ENCODE measurements around the gene OR4D2.

DNA sequence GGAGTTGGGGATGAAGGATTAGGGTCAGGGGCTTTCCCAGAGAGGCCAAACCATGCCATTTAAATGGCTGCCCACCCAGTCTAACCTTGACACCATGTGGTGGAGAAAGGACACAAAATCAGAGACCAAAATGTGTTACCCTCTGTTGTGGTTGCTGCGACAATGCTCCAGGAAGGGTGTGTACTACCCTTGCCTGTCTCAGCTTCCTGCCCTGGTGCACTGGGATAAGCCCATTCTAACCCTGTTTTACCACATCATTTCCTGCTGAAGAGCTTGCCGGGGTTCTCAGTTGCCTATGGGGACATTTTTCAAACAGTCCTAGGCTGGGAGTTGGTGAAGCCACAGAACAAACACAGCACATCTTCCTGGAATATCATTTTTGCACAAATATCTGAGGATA is 13.7 kb upstream of the OR4D2 start:
- TF ChIP-seq, protein P1, sequence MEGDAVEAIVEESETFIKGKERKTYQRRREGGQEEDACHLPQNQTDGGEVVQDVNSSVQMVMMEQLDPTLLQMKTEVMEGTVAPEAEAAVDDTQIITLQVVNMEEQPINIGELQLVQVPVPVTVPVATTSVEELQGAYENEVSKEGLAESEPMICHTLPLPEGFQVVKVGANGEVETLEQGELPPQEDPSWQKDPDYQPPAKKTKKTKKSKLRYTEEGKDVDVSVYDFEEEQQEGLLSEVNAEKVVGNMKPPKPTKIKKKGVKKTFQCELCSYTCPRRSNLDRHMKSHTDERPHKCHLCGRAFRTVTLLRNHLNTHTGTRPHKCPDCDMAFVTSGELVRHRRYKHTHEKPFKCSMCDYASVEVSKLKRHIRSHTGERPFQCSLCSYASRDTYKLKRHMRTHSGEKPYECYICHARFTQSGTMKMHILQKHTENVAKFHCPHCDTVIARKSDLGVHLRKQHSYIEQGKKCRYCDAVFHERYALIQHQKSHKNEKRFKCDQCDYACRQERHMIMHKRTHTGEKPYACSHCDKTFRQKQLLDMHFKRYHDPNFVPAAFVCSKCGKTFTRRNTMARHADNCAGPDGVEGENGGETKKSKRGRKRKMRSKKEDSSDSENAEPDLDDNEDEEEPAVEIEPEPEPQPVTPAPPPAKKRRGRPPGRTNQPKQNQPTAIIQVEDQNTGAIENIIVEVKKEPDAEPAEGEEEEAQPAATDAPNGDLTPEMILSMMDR (optimal IDR thresholded peaks at IDR 0.05 in 1 of 3, IDR thresholded peaks at IDR 0.05 in 1 of 3, conservative IDR thresholded peaks at IDR 0.05 in 1 of 3; ENCODE audit: extremely low read depth in 1 of 3, insufficient read depth in 2 of 3, low read length in 3 of 3), result no peak
- TF ChIP-seq EZH2 (IDR thresholded peaks at IDR 0.05; ENCODE audit: low read length), result no peak

All from keratinocyte (primary cell).